Natural killer cell (primary cell): ENCODE results near the gene C6orf52. TPM values are rescaled to one million over a fixed set of nuclear protein-coding genes. Genes with fewer than 3 reads are reported as not detected.

Experiments used
- ATAC-seq, 3 donors: fragments of 150-1000 bp in 2 of 3; fragments of 200-7000 bp in 1 of 3; cut with Tn5 transposase; 1 replicate in 1 of 3; 2 replicates in 2 of 3; pipeline ENCODE4 v1.10.0; 2021; ENCODE audit warnings: mild to moderate bottlenecking in 2 of 3, moderate library complexity in 2 of 3
- DNase-seq, 2 donors: peaks; one replicate each; pipeline versions ENCODE4 v3.0.0 to v3.0.0-alpha.2; 2013 to 2021; ENCODE audit warnings: mixed read lengths in 1 of 2
- H3K27ac ChIP-seq: one replicate; pipeline ENCODE4 v1.5.1; 2013; ENCODE audit warnings: mild to moderate bottlenecking, low read length
- H3K27me3 ChIP-seq: one replicate; pipeline ENCODE4 v1.6.1; 2013; ENCODE audit warnings: low read length; ENCODE audit not compliant: control insufficient read depth, insufficient read depth
- H3K36me3 ChIP-seq: one replicate; pipeline ENCODE4 v1.6.1; 2013; ENCODE audit warnings: low read length; ENCODE audit not compliant: control insufficient read depth, insufficient read depth
- H3K4me1 ChIP-seq: one replicate; pipeline ENCODE4 v1.6.1; 2013; ENCODE audit warnings: low read length; ENCODE audit not compliant: control insufficient read depth, insufficient read depth
- H3K4me3 ChIP-seq: one replicate; pipeline ENCODE4 v1.5.1; 2013; ENCODE audit warnings: low read length
- H3K9me3 ChIP-seq: one replicate; pipeline ENCODE4 v1.6.1; 2013; ENCODE audit warnings: low read length; ENCODE audit not compliant: control insufficient read depth, insufficient read depth
- H3K27ac Mint-ChIP-seq, 2 donors: one replicate each; pipeline ENCODE4 v1.8.0; 2022; ENCODE audit warnings: mild to moderate bottlenecking in 2 of 2, mixed read lengths in 2 of 2, moderate library complexity in 1 of 2
- H3K27me3 Mint-ChIP-seq, 2 donors: one replicate each; pipeline ENCODE4 v1.8.0; 2022; ENCODE audit warnings: low read depth in 2 of 2, mixed read lengths in 2 of 2
- H3K36me3 Mint-ChIP-seq: one replicate; pipeline ENCODE4 v1.8.0; 2022; ENCODE audit warnings: mixed read lengths
- H3K4me1 Mint-ChIP-seq, 2 donors: one replicate each; pipeline ENCODE4 v1.8.0; 2022; ENCODE audit warnings: mixed read lengths in 2 of 2
- H3K4me3 Mint-ChIP-seq: one replicate; pipeline ENCODE4 v1.8.0; 2022; ENCODE audit warnings: mild to moderate bottlenecking, moderate library complexity, mixed read lengths
- H3K9me3 Mint-ChIP-seq, 2 donors: one replicate each; pipeline ENCODE4 v1.8.0; 2022; ENCODE audit warnings: mixed read lengths in 2 of 2
- WGBS: methylation state at CpG from one replicate; pipeline ENCODE4 v1.1.7; 2013; ENCODE audit warnings: missing lambda C conversion rate; ENCODE audit not compliant: insufficient coverage; 5-methylcytosine and 5-hydroxymethylcytosine counted together
- intact Hi-C: fragments of 100-400 bp; cut with micrococcal nuclease; formaldehyde crosslinking; loops from one replicate; pipeline ENCODE4 v1.14.2; 2022
- total RNA-seq, 4 donors: library from RNA; stranded (reverse); fragments of 120-200 nt in 1 of 4; gene quantifications; one replicate each; pipeline versions ENCODE4 v1.2.3 to v1.2.4, GENCODE V29; 2013 to 2022
- TF ChIP-seq, protein P1 (sequence below): fragments of 200-600 bp; IDR thresholded peaks from one replicate; pipeline ENCODE4 v1.8.0; 2022; ENCODE audit warnings: antibody characterized with exemption

Gene C6orf52
- total RNA-seq, 3 donors from 2014 or later (not counting 1 experiment from before 2014, with no cell fraction given), result 0.58 to 0.91 TPM; not detected in 1

GRCh38 chr6:10713962-10714361 lies 19.5 kb upstream of the C6orf52 start:
- TF ChIP-seq, protein P1, sequence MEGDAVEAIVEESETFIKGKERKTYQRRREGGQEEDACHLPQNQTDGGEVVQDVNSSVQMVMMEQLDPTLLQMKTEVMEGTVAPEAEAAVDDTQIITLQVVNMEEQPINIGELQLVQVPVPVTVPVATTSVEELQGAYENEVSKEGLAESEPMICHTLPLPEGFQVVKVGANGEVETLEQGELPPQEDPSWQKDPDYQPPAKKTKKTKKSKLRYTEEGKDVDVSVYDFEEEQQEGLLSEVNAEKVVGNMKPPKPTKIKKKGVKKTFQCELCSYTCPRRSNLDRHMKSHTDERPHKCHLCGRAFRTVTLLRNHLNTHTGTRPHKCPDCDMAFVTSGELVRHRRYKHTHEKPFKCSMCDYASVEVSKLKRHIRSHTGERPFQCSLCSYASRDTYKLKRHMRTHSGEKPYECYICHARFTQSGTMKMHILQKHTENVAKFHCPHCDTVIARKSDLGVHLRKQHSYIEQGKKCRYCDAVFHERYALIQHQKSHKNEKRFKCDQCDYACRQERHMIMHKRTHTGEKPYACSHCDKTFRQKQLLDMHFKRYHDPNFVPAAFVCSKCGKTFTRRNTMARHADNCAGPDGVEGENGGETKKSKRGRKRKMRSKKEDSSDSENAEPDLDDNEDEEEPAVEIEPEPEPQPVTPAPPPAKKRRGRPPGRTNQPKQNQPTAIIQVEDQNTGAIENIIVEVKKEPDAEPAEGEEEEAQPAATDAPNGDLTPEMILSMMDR, result no peak
- intact Hi-C loops, result no loop called here
- H3K36me3 ChIP-seq, result peaks cover 6% of the 10 kb centered on the region
- H3K9me3 ChIP-seq, result no peaks in the 10 kb centered on the region
- Mint-ChIP-seq H3K36me3 (peaks cover 5% of the 10 kb centered on the region), H3K9me3 (no peaks in the 10 kb centered on the region), H3K27me3 (peaks cover 8 to 14% of the 10 kb centered on the region in 2 donors), H3K4me1 (peaks cover 0 to 4% of the 10 kb centered on the region in 2 donors), H3K4me3 (no peak overlapping the region), H3K27ac (no peak overlapping the region)
- DNase-seq, result no peak
- ATAC-seq, result no peak
- WGBS, result 93% methylated on average over 8 of the region's 8 CpGs
- H3K27ac ChIP-seq, result no peak overlapping the region
- H3K4me3 ChIP-seq, result no peak overlapping the region
- H3K4me1 ChIP-seq, result peaks cover 3% of the 10 kb centered on the region
- H3K27me3 ChIP-seq, result no peaks in the 10 kb centered on the region

GRCh38 chr6:10696655-10697054 lies 2.2 kb upstream of the C6orf52 start:
- TF ChIP-seq, protein P1, result no peak

GRCh38 chr6:10695086-10695657 lies 756 bp upstream of the C6orf52 start:
- H3K27ac Mint-ChIP-seq, result peak overlapping the region; percentile 100
- H3K4me1 Mint-ChIP-seq, result peaks cover 25 to 26% of the 10 kb centered on the region in 2 donors
- peaks cover 11% of the 10 kb centered on the region for H3K4me1 ChIP-seq

More at GRCh38 chr6:10696655-10697054, 2.2 kb upstream of the C6orf52 start:
- H3K9me3 ChIP-seq, result no peaks in the 10 kb centered on the region
- peaks cover 11% of the 10 kb centered on the region for H3K4me1 ChIP-seq
- Mint-ChIP-seq H3K36me3 (no peaks in the 10 kb centered on the region), H3K9me3 (no peaks in the 10 kb centered on the region), H3K4me1 (peaks cover 25 to 26% of the 10 kb centered on the region in 2 donors), H3K4me3 (peak overlapping the region; percentile 22), H3K27me3 (no peaks in the 10 kb centered on the region), H3K27ac (no peak overlapping the region)
- H3K27ac ChIP-seq, result no peak overlapping the region
- DNase-seq, result no peak
- peaks cover 21% of the 10 kb centered on the region for H3K36me3 ChIP-seq
- WGBS, result 95% methylated on average over 4 of the region's 4 CpGs
- ATAC-seq, result no peak
- no peaks in the 10 kb centered on the region for H3K27me3 ChIP-seq
- intact Hi-C loops, result loop anchor here (10.0 kb wide), 1 partner anchor 538 kb away; the partner anchor contains the start of gene NEDD9
- no peak overlapping the region for H3K4me3 ChIP-seq

More at GRCh38 chr6:10695086-10695657, 756 bp upstream of the C6orf52 start:
- Mint-ChIP-seq H3K27me3 (no peaks in the 10 kb centered on the region), H3K4me3 (peak overlapping the region; percentile 99), H3K36me3 (no peaks in the 10 kb centered on the region), H3K9me3 (no peaks in the 10 kb centered on the region)
- intact Hi-C loops, result loop anchor here (2.0 to 10.0 kb wide), 3 partner anchors 26 to 540 kb away; partner anchors contain the start of gene NEDD9
- no peaks in the 10 kb centered on the region for H3K27me3 ChIP-seq
- ATAC-seq, result no peak
- peak overlapping the region; percentile 70 for H3K4me3 ChIP-seq
- TF ChIP-seq, protein P1, result no peak
- WGBS, result under 1% methylated on average over 17 of the region's 17 CpGs
- H3K27ac ChIP-seq, result peak overlapping the region; percentile 94
- no peaks in the 10 kb centered on the region for H3K9me3 ChIP-seq
- H3K36me3 ChIP-seq, result peaks cover 20% of the 10 kb centered on the region
- peak in 1 of 2 donors; percentile 21 for DNase-seq
